ENCODE data around the gene ZNF174.

Gene ZNF174

GRCh38 chr16:3389663-3390338, 11.2 kb upstream of the ZNF174 start:
- H3K4me2 ChIP-seq (ENCODE audit: low read length) = no peak overlapping the region
- peaks cover 10% of the 10 kb centered on the region for H3K4me1 ChIP-seq (ENCODE audit: insufficient read depth, low read length, severe bottlenecking)
- H4K20me1 ChIP-seq (ENCODE audit: insufficient read depth, low read length) = no peaks in the 10 kb centered on the region
- H2AFZ ChIP-seq (ENCODE audit: low read length) = no peak overlapping the region
- peaks cover 84% of the 10 kb centered on the region for H3K36me3 ChIP-seq (ENCODE audit: insufficient read depth, low read length)
- H3K27ac ChIP-seq (ENCODE audit: low read depth, low read length, poor library complexity, severe bottlenecking) = peak overlapping the region; percentile 51
- H3K9ac ChIP-seq (ENCODE audit: low read length) = no peak overlapping the region
- H3K79me2 ChIP-seq (ENCODE audit: insufficient read depth, low read length) = no peaks in the 10 kb centered on the region
- no peaks in the 10 kb centered on the region for H3F3A ChIP-seq (ENCODE audit: insufficient read depth, low read length)
- no peak for TF ChIP-seq CTCF (IDR thresholded peaks at IDR 0.05; ENCODE audit: low read length)
- no peak for TF ChIP-seq EZH2 (IDR thresholded peaks at IDR 0.05; ENCODE audit: borderline replicate concordance, low read length)
- no peaks in the 10 kb centered on the region for H3K27me3 ChIP-seq (ENCODE audit: insufficient read depth, low read length)
- peaks cover 6% of the 10 kb centered on the region for H3K9me3 ChIP-seq (ENCODE audit: low read length)
- H3K9me2 ChIP-seq (ENCODE audit: low read depth, low read length) = no peaks in the 10 kb centered on the region
- no peak overlapping the region for H3K4me3 ChIP-seq (ENCODE audit: low read depth, low read length, poor library complexity, severe bottlenecking)

GRCh38 chr16:3400446-3400778, 603 bp upstream of the ZNF174 start:
- Histone ChIP-seq H3F3A (ENCODE audit: insufficient read depth, low read length) (no peaks in the 10 kb centered on the region), H2AFZ (ENCODE audit: low read length) (no peak overlapping the region), H3K9ac (ENCODE audit: low read length) (peak overlapping the region; percentile 97), H3K27me3 (ENCODE audit: insufficient read depth, low read length) (no peaks in the 10 kb centered on the region), H3K9me2 (ENCODE audit: low read depth, low read length) (no peaks in the 10 kb centered on the region), H3K79me2 (ENCODE audit: insufficient read depth, low read length) (peaks cover 13% of the 10 kb centered on the region), H3K27ac (ENCODE audit: low read depth, low read length, poor library complexity, severe bottlenecking) (peak overlapping the region; percentile 13), H4K20me1 (ENCODE audit: insufficient read depth, low read length) (no peaks in the 10 kb centered on the region), H3K36me3 (ENCODE audit: insufficient read depth, low read length) (peaks cover 59% of the 10 kb centered on the region), H3K4me3 (ENCODE audit: low read depth, low read length, poor library complexity, severe bottlenecking) (peak overlapping the region; percentile 98), H3K4me1 (ENCODE audit: insufficient read depth, low read length, severe bottlenecking) (peaks cover 15% of the 10 kb centered on the region), H3K4me2 (ENCODE audit: low read length) (peak overlapping the region; percentile 95), H3K9me3 (ENCODE audit: low read length) (0 out of 2 replicates have a peak, but pooled peaks cover 4% of the 10 kb centered on the region)
- TF ChIP-seq EZH2 (IDR thresholded peaks at IDR 0.05; ENCODE audit: borderline replicate concordance, low read length) (no peak), CTCF (IDR thresholded peaks at IDR 0.05; ENCODE audit: low read length) (no peak)

GRCh38 chr16:3401719-3402397, 843 bp downstream of the ZNF174 start:
- Histone ChIP-seq H3K27me3 (ENCODE audit: insufficient read depth, low read length) (no peaks in the 10 kb centered on the region), H3K9me3 (ENCODE audit: low read length) (peaks cover 5% of the 10 kb centered on the region; the same call in 1 of the 2 replicates), H3K27ac (ENCODE audit: low read depth, low read length, poor library complexity, severe bottlenecking) (peak overlapping the region; percentile 39), H3K9ac (ENCODE audit: low read length) (peak overlapping the region; percentile 75), H3K36me3 (ENCODE audit: insufficient read depth, low read length) (peaks cover 59% of the 10 kb centered on the region), H3K4me1 (ENCODE audit: insufficient read depth, low read length, severe bottlenecking) (peaks cover 15% of the 10 kb centered on the region), H4K20me1 (ENCODE audit: insufficient read depth, low read length) (no peaks in the 10 kb centered on the region), H2AFZ (ENCODE audit: low read length) (no peak overlapping the region), H3K4me3 (ENCODE audit: low read depth, low read length, poor library complexity, severe bottlenecking) (peak overlapping the region; percentile 98), H3K9me2 (ENCODE audit: low read depth, low read length) (no peaks in the 10 kb centered on the region), H3K4me2 (ENCODE audit: low read length) (peak overlapping the region; percentile 83), H3K79me2 (ENCODE audit: insufficient read depth, low read length) (peaks cover 10% of the 10 kb centered on the region), H3F3A (ENCODE audit: insufficient read depth, low read length) (no peaks in the 10 kb centered on the region)
- TF ChIP-seq CTCF (IDR thresholded peaks at IDR 0.05; ENCODE audit: low read length) (no peak), EZH2 (IDR thresholded peaks at IDR 0.05; ENCODE audit: borderline replicate concordance, low read length) (no peak)
